KOPT-K1 (cell line): ENCODE results near the gene PIK3CD.

ENCODE experiments used
- H3K27ac ChIP-seq: fragments of 200-600 bp; sonication (generic); 2 replicates; pipeline ENCODE4 v1.5.1; 2016; ENCODE audit warnings: antibody characterized with exemption, mild to moderate bottlenecking, low read depth, low read length; ENCODE audit not compliant: poor library complexity, severe bottlenecking
- H3K36me3 ChIP-seq: fragments of 200-600 bp; sonication (generic); 2 replicates; pipeline ENCODE4 v1.5.1; 2017; ENCODE audit warnings: antibody characterized with exemption, mild to moderate bottlenecking, low read length, moderate library complexity; ENCODE audit not compliant: insufficient read depth
- H3K9me3 ChIP-seq: fragments of 200-600 bp; sonication (generic); 2 replicates; pipeline ENCODE4 v1.5.1; 2017; ENCODE audit warnings: antibody characterized with exemption, low read length, mild to moderate bottlenecking; ENCODE audit not compliant: insufficient read depth, poor library complexity, severe bottlenecking

PIK3CD gene

DNA sequence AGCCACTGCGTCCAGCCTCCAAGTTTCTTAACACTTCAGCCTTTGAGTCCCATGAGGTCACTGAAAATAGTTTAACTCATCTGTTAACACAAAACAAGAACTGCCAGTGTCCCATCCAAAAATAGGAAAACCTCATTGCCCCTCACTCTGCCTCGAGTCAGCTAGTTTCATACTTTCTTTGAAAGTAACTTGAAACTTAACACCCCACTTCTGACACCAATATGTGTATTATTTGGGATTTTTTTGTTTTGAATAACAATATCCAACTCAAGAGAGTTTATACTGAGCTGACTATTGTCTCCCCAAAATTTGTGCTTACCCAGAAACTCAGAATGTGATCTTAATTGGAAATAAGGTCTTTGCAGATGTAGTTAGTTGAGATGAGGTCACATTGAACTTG lies 16.9 kb upstream of the PIK3CD start:
- H3K27ac ChIP-seq: no peak overlapping the region
- H3K36me3 ChIP-seq: peaks cover 51% of the 10 kb centered on the region

DNA sequence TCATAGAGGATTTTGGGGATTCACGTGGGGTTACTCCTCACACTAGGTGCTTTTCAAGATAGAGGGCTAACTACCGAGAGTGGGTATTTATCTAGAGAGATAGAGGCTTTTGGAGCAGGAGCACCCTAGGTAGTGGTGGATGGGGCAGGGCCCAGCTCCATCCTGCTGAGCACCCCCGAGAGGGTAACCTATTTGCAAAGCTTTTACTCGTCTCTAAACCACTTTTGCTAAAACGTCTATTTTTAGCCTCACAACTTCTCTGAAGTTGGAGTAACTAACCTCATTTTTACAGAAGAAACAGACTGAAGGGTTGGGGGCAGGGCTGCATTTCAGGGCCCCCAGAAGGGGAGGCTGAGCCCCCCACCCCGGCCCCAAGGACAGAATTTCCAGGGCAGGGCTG lies 12.3 kb upstream of the PIK3CD start:
- H3K36me3 ChIP-seq: peaks cover 57% of the 10 kb centered on the region
- H3K9me3 ChIP-seq: no peaks in the 10 kb centered on the region
- H3K27ac ChIP-seq: peak overlapping the region; percentile 32

More for the DNA sequence above, 16.9 kb upstream of the PIK3CD start:
- no peaks in the 10 kb centered on the region for H3K9me3 ChIP-seq

DNA sequence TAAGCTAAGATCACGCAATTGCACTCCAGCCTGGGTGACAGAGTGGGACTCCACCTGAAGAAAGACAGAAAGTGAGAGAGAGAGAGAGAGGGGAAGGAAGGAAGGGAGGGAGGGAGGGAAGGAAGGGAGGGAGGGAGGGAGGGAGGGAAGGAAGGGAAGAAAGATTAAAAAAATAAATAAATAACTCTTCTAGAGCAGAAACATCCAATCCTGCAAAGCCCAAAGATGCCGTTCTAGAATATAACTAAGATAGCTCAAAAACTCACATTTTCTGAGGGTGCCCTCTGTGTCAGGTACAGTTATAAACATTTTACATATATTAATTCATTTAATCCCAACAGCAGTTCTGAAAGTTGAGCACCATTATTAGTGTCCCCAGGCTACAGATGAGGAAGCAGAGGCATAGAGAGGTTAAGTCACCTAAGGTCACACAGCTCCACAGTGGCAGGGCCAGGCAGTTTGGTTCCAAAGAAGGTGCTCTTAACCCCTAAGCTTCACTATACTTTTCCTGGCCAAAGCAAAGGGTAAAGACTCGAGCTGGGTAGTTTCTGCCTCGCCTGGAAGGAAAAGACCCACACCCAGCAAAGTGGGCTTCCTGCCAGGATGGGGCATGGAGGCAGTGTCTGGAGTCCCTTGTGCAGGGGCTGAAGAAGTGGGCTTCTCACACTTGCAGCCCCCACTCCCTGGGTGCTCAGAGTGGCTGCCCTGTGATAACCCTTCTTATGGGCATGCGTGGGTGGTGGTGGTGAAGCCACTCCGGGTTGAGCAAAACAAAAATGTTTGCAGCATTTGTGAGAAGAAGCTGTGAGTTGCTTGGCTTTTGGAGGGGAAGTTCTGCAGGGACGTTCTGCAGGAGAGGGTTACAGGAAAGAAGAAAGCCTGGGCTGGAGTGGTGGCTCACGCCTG lies 7.9 kb upstream of the PIK3CD start:
- Histone ChIP-seq H3K27ac (peak overlapping the region; percentile 6), H3K9me3 (no peaks in the 10 kb centered on the region), H3K36me3 (peaks cover 24% of the 10 kb centered on the region)

DNA sequence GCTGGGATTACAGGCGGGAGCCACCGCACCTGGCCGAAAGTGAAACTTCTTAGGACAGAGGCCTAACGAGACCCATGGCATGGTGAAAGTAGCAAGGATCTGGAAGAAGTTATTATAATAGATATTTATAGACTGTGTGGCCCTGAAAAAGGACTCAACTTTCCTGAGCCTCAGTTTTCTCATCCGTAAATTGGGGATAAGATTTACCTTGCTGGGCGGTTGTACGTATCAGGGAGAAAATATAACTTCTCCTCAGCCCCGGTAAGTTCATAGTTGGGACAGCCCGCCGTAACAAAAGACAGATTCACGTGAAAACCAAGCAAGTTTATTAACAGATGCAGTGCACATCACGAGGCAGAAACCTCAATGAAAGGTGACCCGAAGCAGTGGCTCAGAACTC lies 5.5 kb upstream of the PIK3CD start:
- Histone ChIP-seq H3K36me3 (peaks cover 14% of the 10 kb centered on the region), H3K9me3 (no peaks in the 10 kb centered on the region), H3K27ac (no peak overlapping the region)

DNA sequence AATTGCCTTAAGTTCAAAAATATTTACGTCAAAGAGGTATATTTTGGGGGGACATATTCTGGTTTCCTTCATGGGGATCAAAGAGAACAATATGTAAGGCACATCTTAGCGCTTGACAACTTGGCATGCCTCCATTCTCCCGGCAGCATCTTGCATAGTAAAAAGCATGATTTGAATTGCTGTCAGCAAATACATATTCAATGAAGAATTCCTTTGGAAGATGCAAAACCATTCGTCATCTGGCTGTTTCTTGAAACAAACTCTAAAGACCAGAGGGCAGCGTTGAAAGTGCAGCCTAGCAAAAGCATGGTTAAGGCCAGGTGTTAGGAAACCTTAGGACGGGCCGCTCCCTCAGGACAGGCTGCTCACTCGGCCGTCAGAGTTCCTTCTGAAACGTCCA lies 3.4 kb upstream of the PIK3CD start:
- H3K27ac ChIP-seq: no peak overlapping the region
- H3K9me3 ChIP-seq: no peaks in the 10 kb centered on the region
- H3K36me3 ChIP-seq: no peaks in the 10 kb centered on the region

DNA sequence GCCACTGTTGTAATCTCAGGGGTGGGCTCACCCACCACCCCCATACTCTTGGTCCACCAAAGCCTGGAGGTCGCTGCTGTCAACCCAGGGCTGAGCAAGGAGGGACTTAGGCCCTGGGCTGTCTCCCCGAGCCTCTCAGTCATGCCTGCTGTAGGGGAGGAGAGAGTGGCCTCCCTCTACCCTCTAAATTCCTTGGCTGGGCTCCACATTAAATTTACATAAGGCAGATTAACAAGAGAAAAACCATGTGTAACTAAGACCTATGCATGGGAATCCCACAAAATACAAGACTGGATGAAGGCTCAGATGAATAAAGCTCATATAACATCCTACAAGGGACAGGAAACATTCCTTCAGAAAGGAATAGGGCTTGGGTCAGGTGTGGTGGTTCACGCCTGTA lies 1.8 kb upstream of the PIK3CD start:
- Histone ChIP-seq H3K36me3 (no peaks in the 10 kb centered on the region), H3K9me3 (no peaks in the 10 kb centered on the region), H3K27ac (no peak overlapping the region)

DNA sequence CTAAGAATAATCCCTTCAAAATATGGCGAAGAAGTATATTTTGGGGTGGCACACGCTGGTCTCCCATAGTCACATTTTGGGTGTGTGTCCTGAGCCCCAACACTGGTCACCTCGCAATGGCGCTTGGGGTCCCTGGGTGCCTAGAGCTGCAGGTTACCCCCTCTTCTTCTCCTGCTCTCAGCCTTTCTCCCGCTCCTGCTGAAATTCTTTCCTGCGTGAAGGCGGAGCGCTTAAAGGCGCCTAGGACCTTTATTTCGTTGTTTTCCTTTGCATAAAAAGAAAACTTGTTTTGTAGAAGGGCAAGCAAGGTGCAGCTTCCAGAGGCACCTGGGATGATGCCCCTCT lies 339 bp upstream of the PIK3CD start:
- Histone ChIP-seq H3K36me3 (no peaks in the 10 kb centered on the region), H3K9me3 (no peaks in the 10 kb centered on the region), H3K27ac (peak overlapping the region; percentile 92)

DNA sequence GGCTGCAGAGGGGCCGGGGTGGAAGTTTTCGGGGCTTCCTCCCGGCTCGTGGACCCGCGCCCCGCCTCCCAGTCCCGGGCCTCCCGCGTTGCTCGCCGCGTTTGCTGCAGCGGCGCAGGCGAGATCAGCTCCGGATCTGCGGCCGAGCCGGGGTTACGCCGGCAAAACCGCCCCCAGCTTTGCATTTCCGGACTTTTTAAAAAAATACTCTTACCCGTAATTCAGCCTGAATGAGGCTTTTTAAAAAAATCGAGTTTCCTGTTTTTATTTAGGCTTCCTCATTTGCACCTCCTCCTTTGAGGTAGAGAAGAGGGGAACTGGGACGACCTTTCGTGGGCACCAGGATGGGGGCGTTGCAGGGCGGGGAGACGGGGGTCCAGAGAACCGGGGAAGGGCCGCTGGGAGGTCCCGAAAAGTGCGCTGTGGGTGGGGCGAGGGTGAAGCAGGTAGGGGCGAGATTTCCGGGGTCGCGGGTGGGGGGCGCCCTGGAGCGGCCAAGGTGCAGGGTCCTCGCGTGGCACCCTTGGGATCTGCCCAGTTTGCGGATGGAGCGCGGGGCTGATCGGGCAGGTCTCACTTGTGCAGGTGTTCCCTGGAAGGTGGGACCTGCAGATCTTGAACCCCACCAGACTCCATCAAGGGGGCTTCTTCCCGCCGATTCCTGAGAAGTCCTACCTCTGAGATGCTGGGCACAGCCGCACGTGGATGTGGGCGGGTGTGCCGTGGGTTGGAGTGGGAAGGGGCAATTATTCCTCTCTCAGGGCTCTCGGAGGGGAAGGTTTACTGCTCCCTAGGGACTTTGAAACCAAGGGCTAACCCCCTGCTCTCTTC lies 1.1 kb downstream of the PIK3CD start:
- H3K27ac ChIP-seq: peak overlapping the region; percentile 92
- H3K9me3 ChIP-seq: no peaks in the 10 kb centered on the region
- no peaks in the 10 kb centered on the region for H3K36me3 ChIP-seq

DNA sequence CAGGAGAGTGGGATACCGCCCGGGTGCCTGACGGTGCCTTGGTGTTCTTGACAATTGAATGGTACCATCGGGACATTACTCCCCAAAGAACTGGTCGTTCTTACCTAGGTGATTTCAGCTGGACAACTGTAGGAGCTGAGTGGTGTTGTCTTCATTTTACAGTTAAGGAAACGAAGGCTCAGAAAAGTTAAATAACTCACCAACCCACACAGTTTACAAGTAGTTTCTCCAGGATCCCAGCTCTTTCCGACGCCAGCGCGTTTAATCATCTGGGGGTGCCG lies 1.6 kb downstream of the PIK3CD start:
- H3K36me3 ChIP-seq: no peaks in the 10 kb centered on the region
- peak overlapping the region; percentile 92 for H3K27ac ChIP-seq
- H3K9me3 ChIP-seq: no peaks in the 10 kb centered on the region

DNA sequence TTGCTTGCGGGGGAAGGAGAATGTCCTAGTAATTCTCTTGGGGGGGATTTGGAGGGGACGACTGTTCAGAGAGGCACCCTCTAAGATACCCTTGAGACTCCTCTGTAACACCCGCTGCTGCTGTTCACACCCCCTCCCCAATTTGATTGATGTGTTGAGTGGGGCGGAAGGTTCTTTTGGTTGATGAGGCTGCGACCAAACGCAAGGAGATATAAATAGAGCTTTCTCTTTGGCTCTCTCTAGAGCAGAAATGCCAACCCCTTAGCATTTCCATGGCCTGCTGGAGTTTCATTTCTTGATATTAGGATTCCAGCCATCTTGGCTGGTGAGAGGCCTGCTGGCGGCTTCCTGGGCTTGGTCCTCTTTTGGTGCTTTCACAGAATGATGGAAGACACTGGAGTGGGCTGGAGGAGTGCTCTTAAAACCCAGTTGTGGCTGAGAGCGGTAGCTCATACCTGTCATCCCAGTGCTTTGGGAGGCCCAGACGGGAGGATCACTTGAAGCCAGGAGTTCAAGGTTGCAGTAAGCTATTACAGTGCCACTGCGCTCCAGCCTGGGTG lies 2.0 kb downstream of the PIK3CD start:
- Histone ChIP-seq H3K27ac (peak overlapping the region; percentile 92), H3K36me3 (no peaks in the 10 kb centered on the region), H3K9me3 (no peaks in the 10 kb centered on the region)

DNA sequence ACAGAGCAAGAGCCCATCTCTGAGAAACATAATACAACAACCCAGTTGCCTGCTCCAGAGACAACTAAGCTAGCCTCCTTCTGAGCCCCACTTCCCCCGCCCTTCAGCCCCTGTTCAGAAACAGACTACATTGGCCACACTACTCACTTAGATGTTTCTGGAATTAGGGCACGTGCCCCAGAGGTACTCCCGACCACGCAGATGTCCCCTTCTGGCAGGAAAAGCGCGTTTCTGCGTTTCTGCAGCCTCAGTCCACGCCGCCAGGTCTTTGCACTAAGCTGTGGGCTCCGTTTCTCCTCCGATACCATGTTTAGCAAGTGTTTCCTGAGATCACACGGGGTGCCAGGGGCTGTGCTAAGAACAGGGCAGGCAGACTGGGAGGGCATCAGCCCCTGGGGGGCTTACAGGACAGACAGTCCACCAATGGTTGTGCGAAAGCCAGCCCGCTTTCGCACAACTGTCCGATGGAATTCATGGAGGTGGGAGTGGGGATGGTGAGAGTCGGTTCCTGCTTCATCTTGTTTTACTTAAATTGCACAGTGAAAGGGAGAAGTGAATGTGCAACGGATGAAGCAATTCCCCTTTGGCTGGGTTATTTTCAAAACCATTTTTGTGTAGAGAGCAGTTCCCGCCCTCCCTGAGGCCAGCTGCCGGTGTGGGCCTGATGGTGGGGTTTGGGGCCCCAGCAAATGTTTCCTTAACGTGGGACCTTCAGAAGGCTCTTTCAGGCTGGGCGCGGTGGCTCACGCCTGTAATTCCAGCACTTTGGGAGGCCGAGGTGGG lies 2.7 kb downstream of the PIK3CD start:
- Histone ChIP-seq H3K27ac (peak overlapping the region; percentile 92), H3K36me3 (no peaks in the 10 kb centered on the region), H3K9me3 (no peaks in the 10 kb centered on the region)

DNA sequence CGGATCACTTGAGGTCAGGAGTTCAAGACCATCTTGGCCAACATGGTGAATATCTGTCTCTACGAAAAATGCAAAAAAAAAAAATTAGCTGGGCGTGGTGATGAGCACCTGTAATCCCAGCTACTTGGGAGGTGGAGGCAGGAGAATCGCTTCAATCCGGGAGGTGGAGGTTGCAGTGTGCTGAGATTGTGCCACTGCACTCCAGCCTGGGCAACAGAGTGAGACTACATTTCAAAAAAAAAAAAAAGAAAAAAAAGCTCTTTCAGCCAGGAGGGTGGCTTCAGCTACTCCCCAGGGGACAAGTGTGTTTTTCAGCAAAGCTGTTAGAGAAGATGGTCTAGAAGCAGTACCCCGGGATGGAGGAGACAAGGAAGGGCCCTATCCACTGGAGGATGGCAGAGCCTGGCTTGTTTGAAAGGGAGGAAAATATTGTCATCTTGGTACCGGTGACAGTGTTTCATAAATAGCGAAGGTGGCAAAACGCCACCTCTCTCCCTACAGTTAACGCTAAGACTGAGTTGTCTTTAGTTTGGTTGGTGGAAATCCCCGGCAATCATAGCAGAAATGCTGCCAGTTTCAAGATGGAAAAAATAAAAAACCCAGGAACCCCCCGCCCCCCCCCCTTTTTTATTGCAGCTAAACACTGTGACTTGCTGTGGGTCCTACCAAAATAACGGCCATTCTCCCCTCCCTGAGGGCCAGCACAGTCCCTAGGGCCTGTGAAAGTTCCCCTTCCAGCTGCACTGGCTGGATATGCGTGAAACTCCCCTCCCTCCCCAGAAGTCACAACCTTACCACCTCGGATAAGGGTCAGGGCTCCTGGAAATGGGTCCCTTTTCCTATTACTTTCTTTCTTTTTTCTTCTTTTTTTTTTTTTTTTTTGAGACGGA lies 3.5 kb downstream of the PIK3CD start:
- H3K36me3 ChIP-seq: peaks cover 7% of the 10 kb centered on the region
- H3K9me3 ChIP-seq: no peaks in the 10 kb centered on the region
- no peak overlapping the region for H3K27ac ChIP-seq

DNA sequence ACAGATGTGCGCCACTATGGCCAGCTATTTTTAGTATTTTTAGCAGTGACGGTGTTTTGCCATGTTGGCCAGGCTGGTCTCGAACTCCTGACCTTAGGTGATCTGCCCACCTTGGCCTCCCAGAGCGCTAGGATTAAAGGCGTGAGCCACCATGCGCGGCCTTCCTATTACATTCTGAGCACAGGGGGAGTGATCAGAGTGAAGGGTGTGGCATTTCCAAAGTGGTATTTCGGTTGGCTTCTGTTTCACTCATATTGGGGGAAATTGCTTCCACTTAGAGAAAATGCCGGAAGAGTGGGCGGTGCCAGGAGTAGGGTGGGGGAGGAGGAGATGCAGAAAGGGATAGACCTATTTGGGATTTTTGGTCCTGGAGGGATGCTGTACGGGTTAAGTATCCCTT lies 4.3 kb downstream of the PIK3CD start:
- no peaks in the 10 kb centered on the region for H3K9me3 ChIP-seq
- H3K27ac ChIP-seq: no peak overlapping the region
- peaks cover 14% of the 10 kb centered on the region for H3K36me3 ChIP-seq

DNA sequence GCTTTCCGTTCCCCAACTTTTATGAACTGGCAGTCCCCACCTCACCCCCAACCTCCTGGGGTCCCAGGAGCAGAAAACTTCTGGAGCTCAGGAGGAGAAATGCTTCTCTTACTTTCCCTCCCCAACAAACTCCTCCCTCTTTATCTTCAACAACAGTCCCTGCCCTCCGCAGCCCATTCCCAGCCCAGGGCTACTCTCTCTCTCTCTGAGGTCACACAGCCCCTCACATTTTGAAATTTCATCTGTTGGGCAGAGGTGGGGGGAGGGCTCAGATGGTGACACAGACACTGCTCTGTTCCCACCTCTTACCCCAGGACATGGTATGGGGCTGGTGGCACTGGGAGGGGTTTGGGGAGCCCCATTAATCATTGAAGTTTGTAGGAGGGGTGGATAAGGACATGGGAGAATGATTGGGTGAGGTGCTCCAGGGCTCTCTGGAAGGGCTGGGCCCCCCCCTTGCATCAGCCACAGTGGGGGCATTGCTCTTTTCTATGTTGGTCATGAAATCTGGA lies 6.0 kb downstream of the PIK3CD start:
- Histone ChIP-seq H3K9me3 (no peaks in the 10 kb centered on the region), H3K27ac (peak overlapping the region; percentile 18)

More for the DNA sequence above, 6.0 kb downstream of the PIK3CD start:
- peaks cover 15% of the 10 kb centered on the region for H3K36me3 ChIP-seq
